B cell (primary cell): ENCODE data around the gene TAGLN2.

Source experiments
- EZH2 ChIP-seq: IDR thresholded peaks from 2 replicates; pipeline ENCODE4 v1.6.1; 2012; ENCODE audit warnings: borderline replicate concordance, low read depth, mild to moderate bottlenecking, moderate library complexity, low read length; ENCODE audit not compliant: insufficient read depth, poor library complexity, severe bottlenecking
- TF ChIP-seq, protein P1 (sequence below): fragments of 200-600 bp; IDR thresholded peaks from one replicate; pipeline ENCODE4 v1.8.0; 2022; ENCODE audit warnings: antibody characterized with exemption, mild to moderate bottlenecking

DNA sequence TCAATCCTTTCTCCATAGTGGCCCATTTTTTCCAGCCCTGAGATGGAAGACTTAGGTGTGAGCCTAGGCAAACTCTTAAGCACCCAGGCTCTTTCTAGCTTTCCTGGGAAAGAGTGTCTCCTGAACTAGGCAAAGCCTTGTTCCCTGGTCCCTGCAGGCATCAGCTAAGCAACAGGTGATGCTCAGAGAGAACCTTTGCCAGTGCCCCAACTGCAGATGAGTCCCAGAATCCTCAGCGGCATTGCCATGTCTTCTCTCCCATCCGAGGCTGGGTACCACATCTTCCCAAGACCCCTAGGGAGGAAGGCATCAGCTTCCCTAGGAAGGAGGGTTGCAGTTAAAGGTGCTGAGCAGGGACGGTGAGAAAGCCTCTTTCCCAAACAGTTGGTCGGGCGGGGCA lies 54.6 kb downstream of the TAGLN2 start:
- TF ChIP-seq, protein P1, sequence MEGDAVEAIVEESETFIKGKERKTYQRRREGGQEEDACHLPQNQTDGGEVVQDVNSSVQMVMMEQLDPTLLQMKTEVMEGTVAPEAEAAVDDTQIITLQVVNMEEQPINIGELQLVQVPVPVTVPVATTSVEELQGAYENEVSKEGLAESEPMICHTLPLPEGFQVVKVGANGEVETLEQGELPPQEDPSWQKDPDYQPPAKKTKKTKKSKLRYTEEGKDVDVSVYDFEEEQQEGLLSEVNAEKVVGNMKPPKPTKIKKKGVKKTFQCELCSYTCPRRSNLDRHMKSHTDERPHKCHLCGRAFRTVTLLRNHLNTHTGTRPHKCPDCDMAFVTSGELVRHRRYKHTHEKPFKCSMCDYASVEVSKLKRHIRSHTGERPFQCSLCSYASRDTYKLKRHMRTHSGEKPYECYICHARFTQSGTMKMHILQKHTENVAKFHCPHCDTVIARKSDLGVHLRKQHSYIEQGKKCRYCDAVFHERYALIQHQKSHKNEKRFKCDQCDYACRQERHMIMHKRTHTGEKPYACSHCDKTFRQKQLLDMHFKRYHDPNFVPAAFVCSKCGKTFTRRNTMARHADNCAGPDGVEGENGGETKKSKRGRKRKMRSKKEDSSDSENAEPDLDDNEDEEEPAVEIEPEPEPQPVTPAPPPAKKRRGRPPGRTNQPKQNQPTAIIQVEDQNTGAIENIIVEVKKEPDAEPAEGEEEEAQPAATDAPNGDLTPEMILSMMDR = no peak
- TF ChIP-seq EZH2 = no peak
